Coronary artery (tissue), 2 donors: ENCODE data around the gene CDCA3.

Experiments used
- DNase-seq: peaks from one replicate; pipeline ENCODE4 v3.0.0-alpha.2; 2017; ENCODE audit warnings: low spot score
- H3K27ac ChIP-seq, 2 donors: fragments of 200-600 bp; sonication (generic); one replicate each; pipeline ENCODE4 v1.5.1; 2016 to 2019
- H3K4me3 ChIP-seq: fragments of 200-600 bp; sonication (generic); 2 replicates; pipeline ENCODE4 v1.5.1; 2016; ENCODE audit warnings: mild to moderate bottlenecking, moderate library complexity
- TF ChIP-seq, protein P1 (sequence below): fragments of 200-600 bp; sonication (generic); IDR thresholded peaks from one replicate; pipeline ENCODE4 v1.5.1; 2019; ENCODE audit warnings: antibody characterized with exemption

Gene CDCA3

DNA sequence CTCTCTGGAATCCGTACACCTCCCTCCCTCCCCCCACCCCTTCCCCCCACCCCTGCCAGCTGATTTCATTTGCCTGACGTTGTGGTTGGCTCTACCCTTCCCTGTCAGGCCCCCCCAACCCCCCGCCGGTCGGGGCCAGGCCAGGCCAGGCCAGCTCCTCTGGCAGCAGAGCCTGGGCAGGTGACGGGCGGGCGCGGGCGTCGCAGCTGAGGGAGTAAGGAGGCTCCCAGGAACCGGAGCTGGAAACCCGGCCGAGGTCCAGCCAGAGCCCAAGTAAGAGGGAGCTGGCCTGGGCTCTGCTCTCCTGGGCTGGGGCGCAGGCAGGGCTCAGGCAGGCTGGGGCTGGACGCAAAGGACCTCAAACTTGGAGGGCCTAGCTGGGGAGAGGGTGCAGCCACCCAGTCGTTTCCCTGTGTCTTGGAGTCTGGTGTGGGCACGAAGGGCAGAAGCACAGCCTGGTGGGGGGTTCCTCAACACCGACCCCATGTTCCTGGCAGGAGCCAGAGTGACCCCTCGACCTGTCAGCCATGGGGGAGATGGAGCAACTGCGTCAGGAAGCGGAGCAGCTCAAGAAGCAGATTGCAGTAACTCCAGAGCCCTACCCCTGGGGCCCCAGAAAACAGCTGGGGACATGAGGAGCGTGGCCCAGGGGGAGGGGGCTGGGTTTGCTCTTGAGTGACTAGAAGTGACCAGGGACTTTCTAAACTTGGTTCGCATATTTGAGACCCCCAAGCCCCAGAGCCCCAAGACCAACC, 10.1 kb downstream of the CDCA3 start, which contains the start of gene GNB3:
Gene GNB3, plus strand, starts transcription at position 165 of the 755 bp plus-strand sequence. Its CDS starts 363 bp downstream, at position 528.
- no peak for DNase-seq
- TF ChIP-seq, protein P1, sequence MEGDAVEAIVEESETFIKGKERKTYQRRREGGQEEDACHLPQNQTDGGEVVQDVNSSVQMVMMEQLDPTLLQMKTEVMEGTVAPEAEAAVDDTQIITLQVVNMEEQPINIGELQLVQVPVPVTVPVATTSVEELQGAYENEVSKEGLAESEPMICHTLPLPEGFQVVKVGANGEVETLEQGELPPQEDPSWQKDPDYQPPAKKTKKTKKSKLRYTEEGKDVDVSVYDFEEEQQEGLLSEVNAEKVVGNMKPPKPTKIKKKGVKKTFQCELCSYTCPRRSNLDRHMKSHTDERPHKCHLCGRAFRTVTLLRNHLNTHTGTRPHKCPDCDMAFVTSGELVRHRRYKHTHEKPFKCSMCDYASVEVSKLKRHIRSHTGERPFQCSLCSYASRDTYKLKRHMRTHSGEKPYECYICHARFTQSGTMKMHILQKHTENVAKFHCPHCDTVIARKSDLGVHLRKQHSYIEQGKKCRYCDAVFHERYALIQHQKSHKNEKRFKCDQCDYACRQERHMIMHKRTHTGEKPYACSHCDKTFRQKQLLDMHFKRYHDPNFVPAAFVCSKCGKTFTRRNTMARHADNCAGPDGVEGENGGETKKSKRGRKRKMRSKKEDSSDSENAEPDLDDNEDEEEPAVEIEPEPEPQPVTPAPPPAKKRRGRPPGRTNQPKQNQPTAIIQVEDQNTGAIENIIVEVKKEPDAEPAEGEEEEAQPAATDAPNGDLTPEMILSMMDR: no peak
- Histone ChIP-seq H3K27ac (no peak within 1 kb of the TSS), H3K4me3 (no peak within 1 kb of the TSS)

DNA sequence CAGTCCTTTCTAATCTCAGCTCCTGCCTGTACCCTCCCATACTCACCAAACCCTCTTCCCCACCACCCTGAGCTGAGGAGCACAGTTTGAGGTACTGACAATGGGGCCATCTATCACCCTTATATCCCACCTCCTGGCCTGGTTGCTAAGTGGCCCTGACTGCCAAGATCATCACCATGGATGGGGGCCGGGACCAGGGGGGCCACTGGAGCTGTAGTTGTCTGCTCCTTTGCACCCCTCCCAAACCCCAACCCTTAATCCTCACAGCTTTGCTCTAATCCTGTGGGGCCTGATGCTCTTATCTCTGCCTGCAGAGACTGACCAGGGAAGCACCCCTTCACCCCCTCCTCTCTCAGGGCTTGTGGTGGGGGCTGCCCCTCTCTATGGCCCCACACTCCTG, 10.8 kb downstream of the CDCA3 start:
- Histone ChIP-seq H3K4me3 (no peak overlapping the region), H3K27ac (no peak overlapping the region)
- no peak for DNase-seq
- TF ChIP-seq, protein P1: no peak

DNA sequence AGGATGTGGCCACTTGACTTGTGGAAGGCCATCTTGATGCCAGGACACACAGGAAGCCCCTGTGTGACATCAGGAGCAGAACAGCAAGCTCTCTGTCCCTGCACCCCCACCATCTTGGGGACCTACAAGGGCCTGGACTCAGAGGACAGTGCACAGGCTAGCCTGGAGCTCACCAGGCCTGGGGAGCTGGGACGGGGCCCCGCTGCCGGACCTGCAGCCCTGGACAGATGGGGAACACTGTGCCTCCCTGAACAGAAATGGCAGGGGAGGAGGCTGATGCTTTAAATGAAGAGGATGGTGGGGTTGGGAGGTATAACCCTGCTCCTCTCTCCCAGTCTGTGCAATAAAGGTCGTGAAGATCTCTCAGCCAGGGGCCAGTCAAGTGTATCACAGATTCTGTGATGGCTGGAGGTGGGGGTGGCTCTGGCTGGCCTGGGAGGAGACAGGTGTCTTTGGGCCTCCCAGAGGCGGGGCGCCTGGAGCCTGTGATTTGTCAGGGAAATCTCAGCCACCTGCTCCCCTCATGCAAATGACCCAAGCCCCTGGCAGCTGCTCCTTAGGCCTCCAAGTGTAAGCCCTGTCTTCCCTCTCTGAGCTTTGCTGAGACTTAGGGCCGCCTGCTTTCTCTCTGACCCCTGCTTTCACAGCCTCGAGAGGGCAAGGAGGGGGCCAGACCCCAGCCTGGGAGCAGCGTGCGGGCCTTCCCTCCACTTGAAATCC, 11.4 kb downstream of the CDCA3 start:
- no peak overlapping the region for H3K27ac ChIP-seq
- no peak for DNase-seq
- TF ChIP-seq, protein P1: no peak

DNA sequence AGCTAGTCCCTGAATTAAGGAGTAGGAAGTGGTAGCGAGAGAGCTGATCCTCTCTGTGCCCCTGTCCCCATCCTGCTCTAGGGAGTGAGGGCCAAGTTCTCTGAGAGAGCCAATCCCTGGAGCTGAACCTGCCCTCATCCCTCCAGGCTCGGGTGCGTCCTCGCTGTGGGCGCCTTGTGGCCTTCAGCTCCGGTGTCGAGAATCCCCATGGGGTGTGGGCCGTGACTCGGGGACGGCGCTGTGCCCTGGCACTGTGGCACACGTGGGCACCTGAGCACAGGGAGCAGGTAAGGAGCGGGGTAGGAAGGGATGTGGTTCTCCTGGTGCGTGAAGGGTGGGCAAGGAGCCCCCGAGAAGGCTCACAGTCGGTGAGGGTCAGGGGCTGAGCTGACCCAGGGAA, 12.2 kb downstream of the CDCA3 start:
- no peak overlapping the region for H3K4me3 ChIP-seq
- TF ChIP-seq, protein P1: no peak
- no peak for DNase-seq
- no peak overlapping the region for H3K27ac ChIP-seq

More for the DNA sequence above, 11.4 kb downstream of the CDCA3 start:
- no peak overlapping the region for H3K4me3 ChIP-seq

DNA sequence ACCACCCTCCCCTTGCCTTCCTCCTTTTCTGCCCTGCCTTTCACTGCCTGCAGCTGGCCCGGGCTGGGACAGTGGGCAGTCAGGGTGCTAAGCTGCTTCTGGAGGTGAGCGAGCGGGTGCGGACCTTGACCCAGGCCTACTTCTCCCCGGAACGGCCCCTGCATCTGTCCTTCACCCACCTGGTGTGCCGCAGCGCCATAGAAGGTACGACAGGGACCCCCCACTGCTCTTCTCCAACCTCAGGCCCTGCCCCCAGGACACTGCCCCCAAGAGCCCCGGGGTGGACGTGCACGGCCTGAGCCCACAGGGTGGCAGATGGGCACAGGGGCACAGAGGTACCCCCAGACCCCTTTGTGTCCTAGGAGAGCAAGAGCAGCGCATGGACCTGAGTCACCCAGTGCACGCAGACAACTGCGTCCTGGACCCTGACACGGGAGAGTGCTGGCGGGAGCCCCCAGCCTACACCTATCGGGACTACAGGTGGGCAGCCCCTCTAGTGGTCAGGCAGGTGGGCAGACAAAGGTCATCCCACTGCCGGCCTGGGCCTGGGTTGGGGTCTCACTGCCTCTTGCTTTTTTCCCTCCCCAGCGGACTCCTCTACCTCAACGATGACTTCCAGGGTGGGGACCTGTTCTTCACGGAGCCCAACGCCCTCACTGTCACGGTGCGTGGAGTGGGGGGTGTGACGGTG, 13.6 kb downstream of the CDCA3 start:
- TF ChIP-seq, protein P1: no peak

DNA sequence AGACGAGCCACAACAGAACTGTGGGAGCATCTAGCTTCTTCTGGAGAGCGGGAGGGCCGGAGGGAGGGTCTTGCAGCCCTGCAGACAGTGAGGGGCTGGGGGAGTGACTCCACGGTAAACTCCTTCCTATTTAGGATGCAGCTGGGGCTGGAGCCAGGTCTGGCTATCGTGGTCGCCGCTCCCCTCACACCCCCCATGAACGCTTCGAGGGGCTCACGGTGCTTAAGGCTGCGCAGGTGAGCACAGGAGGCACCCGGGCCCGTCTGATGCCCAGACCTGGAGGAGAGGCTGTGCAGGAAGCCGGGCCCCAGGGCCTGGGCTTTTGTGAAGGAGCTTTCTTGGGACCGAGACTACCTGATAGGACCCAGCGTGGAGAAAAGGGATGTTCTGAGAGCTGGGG, 14.2 kb downstream of the CDCA3 start:
- Histone ChIP-seq H3K4me3 (no peak overlapping the region), H3K27ac (no peak overlapping the region)
- TF ChIP-seq, protein P1: no peak
- no peak for DNase-seq

More for the DNA sequence above, 13.6 kb downstream of the CDCA3 start:
- Histone ChIP-seq H3K4me3 (no peak overlapping the region), H3K27ac (no peak overlapping the region)
- DNase-seq: no peak
